NCI-H2196 treated with DMSO at 0.1 percent for 48 hours (cell line): ENCODE data around the gene BOLA3.
"Not testable (repeated sequence)": the region's sequence is repeated elsewhere in the genome, so short reads cannot be mapped to it uniquely, and the experiment has no call there.

Experiments used
- DNase-seq: peaks from one replicate; lab custom pipeline; 2025; ENCODE audit not compliant: unreplicated experiment; lab: John Stamatoyannopoulos, UW

BOLA3 gene

GRCh38 chr2:74149570-74150319 is 2.0 kb upstream of the BOLA3 start:
- no peak for DNase-seq

GRCh38 chr2:74149247-74149525 is 1.5 kb upstream of the BOLA3 start:
- no peak for DNase-seq

GRCh38 chr2:74148457-74149246 is 940 bp upstream of the BOLA3 start:
- DNase-seq: no peak

- DNase-seq: no peak
Measured at GRCh38 chr2:74146929-74147726, 584 bp downstream of the BOLA3 start.

- no peak for DNase-seq
Measured at GRCh38 chr2:74142340-74142739, 5.4 kb downstream of the BOLA3 start.

- no peak for DNase-seq
Measured at GRCh38 chr2:74138600-74139323, 8.9 kb downstream of the BOLA3 start.

GRCh38 chr2:74137651-74138599 is 9.8 kb downstream of the BOLA3 start:
- no peak for DNase-seq

GRCh38 chr2:74131901-74132300 is 15.8 kb downstream of the BOLA3 start:
- no peak for DNase-seq

GRCh38 chr2:74130211-74130995 is 17.3 kb downstream of the BOLA3 start:
- no peak for DNase-seq

- DNase-seq: no peak
Measured at GRCh38 chr2:74128206-74128605, 19.5 kb downstream of the BOLA3 start.

GRCh38 chr2:74123955-74124354 is 23.8 kb downstream of the BOLA3 start:
- not testable (repeated sequence) for DNase-seq

GRCh38 chr2:74121846-74122245 is 25.9 kb downstream of the BOLA3 start:
- not testable (repeated sequence) for DNase-seq

GRCh38 chr2:74119912-74120825 is 27.5 kb downstream of the BOLA3 start:
- no peak for DNase-seq

GRCh38 chr2:74119339-74119738 is 28.4 kb downstream of the BOLA3 start:
- DNase-seq: no peak

- no peak for DNase-seq
Measured at GRCh38 chr2:74111380-74111779, 36.3 kb downstream of the BOLA3 start.

- DNase-seq: no peak
Measured at GRCh38 chr2:74110537-74110936, 37.2 kb downstream of the BOLA3 start.

GRCh38 chr2:74109551-74109950 is 38.2 kb downstream of the BOLA3 start:
- DNase-seq: no peak

- DNase-seq: no peak
Measured at GRCh38 chr2:74107071-74107470, 40.6 kb downstream of the BOLA3 start.
